ENCODE data around the gene SUCLG1. TPM values are rescaled to one million over a fixed set of nuclear protein-coding genes. Genes with fewer than 3 reads are reported as not detected.

The SUCLG1 gene
- total and polyA plus RNA-seq, 2 of the 8 experiments (the other 6 are each of a cell fraction or from before 2014, with no cell fraction given) = 19.9 to 40.0 TPM

GRCh38 chr2:84461310-84461709 lies 2.2 kb upstream of the SUCLG1 start:
- Histone ChIP-seq H3K14ac (ENCODE audit: insufficient read length) (no peak overlapping the region), H3K79me1 (ENCODE audit: low read depth, low read length) (no peaks in the 10 kb centered on the region; the same call in 1 of the 2 replicates), H3K4me1 (replicated peaks in 1 of 4; ENCODE audit: control insufficient read depth in 3 of 4, insufficient read depth in 4 of 4, low read length in 3 of 4) (peaks cover 0 to 2% (median 0%) of the 10 kb centered on the region in 4 experiments; a peak in 1 of 7 replicates), H3K23ac (ENCODE audit: insufficient read length) (no peak overlapping the region), H3K4ac (replicated peaks; ENCODE audit: insufficient read length, low read depth, low read length) (no peak overlapping the region), H3K9ac (replicated peaks in 1 of 4; ENCODE audit: extremely low read depth in 1 of 4, low read depth in 3 of 4, low read length in 3 of 4) (no peak overlapping the region), H4K5ac (ENCODE audit: insufficient read length, low read depth, low read length) (no peak overlapping the region), H2AK5ac (ENCODE audit: low read depth, low read length) (no peak overlapping the region), H3K4me2 (ENCODE audit: insufficient read depth in 1 of 2, low read depth in 2 of 2, low read length in 2 of 2) (no peak overlapping the region), H3K36me3 (ENCODE audit: control insufficient read depth in 2 of 4, insufficient read depth in 4 of 4, low read length in 3 of 4) (no peaks in the 10 kb centered on the region), H4K8ac (ENCODE audit: extremely low read depth, insufficient read depth, low read length) (no peak overlapping the region), H2BK5ac (ENCODE audit: low read depth, low read length) (no peak overlapping the region), H4K91ac (replicated peaks; ENCODE audit: insufficient read length, low read length) (no peak overlapping the region), H2BK120ac (replicated peaks; ENCODE audit: low read depth, low read length) (no peak overlapping the region), H2BK20ac (ENCODE audit: low read length) (no peak overlapping the region), H3K56ac (replicated peaks; ENCODE audit: insufficient read length, low read depth, low read length) (no peak overlapping the region), H3K9me3 (ENCODE audit: insufficient read depth in 2 of 2, low read depth in 1 of 2, low read length in 1 of 2) (peaks cover 0 to 7% of the 10 kb centered on the region in 2 experiments; a peak in 1 of 4 replicates), H2AFZ (ENCODE audit: low read length) (no peak overlapping the region), H3K79me2 (ENCODE audit: control insufficient read depth in 1 of 2, insufficient read depth in 2 of 2, low read length in 2 of 2) (peaks cover 0 to 9% of the 10 kb centered on the region in 2 experiments; a peak in 2 of 4 replicates), H3K27ac (ENCODE audit: low read depth, low read length) (no peak overlapping the region), H4K20me1 (replicated peaks in 1 of 2; ENCODE audit: control insufficient read depth in 1 of 2, insufficient read depth in 2 of 2, low read length in 2 of 2) (no peaks in the 10 kb centered on the region), H3K23me2 (ENCODE audit: low read depth, low read length) (peaks cover 11% of the 10 kb centered on the region), H3K27me3 (replicated peaks in 1 of 4; ENCODE audit: control insufficient read depth in 3 of 4, extremely low read depth in 1 of 4, insufficient read depth in 3 of 4, low read length in 3 of 4) (no peaks in the 10 kb centered on the region), H3K18ac (ENCODE audit: extremely low read depth, low read length) (no peak overlapping the region), H2BK12ac (ENCODE audit: low read depth, low read length) (no peak overlapping the region), H3K4me3 (ENCODE audit: extremely low read depth in 1 of 4, insufficient read depth in 2 of 4, low read depth in 3 of 4, low read length in 4 of 4) (no peak overlapping the region), H2BK15ac (ENCODE audit: low read length) (no peak overlapping the region)
- no peak for TF ChIP-seq GABPA (IDR thresholded peaks at IDR 0.05; ENCODE audit: borderline replicate concordance, insufficient read depth, low read length)
- WGBS, 2 experiments (ENCODE audit: extremely low coverage in 1 of 2, insufficient coverage in 1 of 2, insufficient read length in 1 of 2, insufficient replicate concordance in 2 of 2, low coverage in 1 of 2, low lambda C conversion rate in 2 of 2, missing lambda C conversion rate in 1 of 2) = 96% methylated on average over 3 of the region's 3 CpGs; no CpG with 5 or more reads in 1 of the 2 experiments
- ChIA-PET POLR2A (ENCODE audit: partially characterized antibody) (no interaction called here), CTCF (ENCODE audit: partially characterized antibody) (no interaction called here)
- DNase-seq (ENCODE audit: low read depth in 1 of 2, low spot score in 2 of 2) = no peak
- FAIRE-seq = no peak

Data from H1 (cell line).